PFSK-1 (cell line): Measurements from ENCODE around the gene NCOR1.

Source experiments
- FOXP2 ChIP-seq: optimal IDR thresholded peaks from 2 replicates; pipeline ENCODE3; 2011; ENCODE audit warnings: borderline replicate concordance, control low read depth, inconsistent platforms; ENCODE audit not compliant: insufficient read depth; ENCODE audit errors: extremely low read length, extremely low read depth
- POLR2AphosphoS5 ChIP-seq: IDR thresholded peaks from 2 replicates; pipeline ENCODE4 v1.6.1; 2012; ENCODE audit warnings: low read depth, mild to moderate bottlenecking, control low read depth, low read length, moderate library complexity
- REST ChIP-seq, 2 experiments: IDR thresholded peaks; 2 replicates each; pipeline versions ENCODE4 v1.6.1 to v1.8.0; 2011 to 2012; ENCODE audit warnings: low read depth in 2 of 2, low read length in 2 of 2, control low read depth in 1 of 2, inconsistent platforms in 1 of 2, mild to moderate bottlenecking in 1 of 2, moderate library complexity in 1 of 2; ENCODE audit not compliant: insufficient read depth in 1 of 2
- SIN3A ChIP-seq: IDR thresholded peaks from 2 replicates; pipeline ENCODE4 v1.6.1; 2012; ENCODE audit warnings: mild to moderate bottlenecking, low read length, moderate library complexity, borderline replicate concordance; ENCODE audit not compliant: insufficient read depth
- TAF1 ChIP-seq: IDR thresholded peaks from 2 replicates; pipeline ENCODE4 v1.6.1; 2012; ENCODE audit warnings: low read length, control low read depth, borderline replicate concordance; ENCODE audit not compliant: insufficient read depth

Gene NCOR1

GRCh38 chr17:16005636-16006035, 209.7 kb downstream of the NCOR1 start:
- TF ChIP-seq REST (IDR thresholded peaks at IDR 0.05; ENCODE audit: insufficient read depth in 1 of 2, low read depth in 2 of 2, low read length in 2 of 2) = no peak
- no peak for TF ChIP-seq POLR2AphosphoS5

- TF ChIP-seq TAF1 = no peak
- no peak for TF ChIP-seq REST (IDR thresholded peaks at IDR 0.05; ENCODE audit: insufficient read depth in 1 of 2, low read depth in 2 of 2, low read length in 2 of 2)
- no peak for TF ChIP-seq SIN3A
- no peak for TF ChIP-seq FOXP2
- no peak for TF ChIP-seq POLR2AphosphoS5
Measured at GRCh38 chr17:16003841-16004240, 211.5 kb downstream of the NCOR1 start.

- TF ChIP-seq POLR2AphosphoS5 (no peak), FOXP2 (no peak), TAF1 (no peak), SIN3A (no peak), REST (IDR thresholded peaks at IDR 0.05; ENCODE audit: insufficient read depth in 1 of 2, low read depth in 2 of 2, low read length in 2 of 2) (no peak)
Measured at GRCh38 chr17:16002708-16003260, 212.6 kb downstream of the NCOR1 start.

GRCh38 chr17:16001226-16001897, 214.0 kb downstream of the NCOR1 start:
- no peak for TF ChIP-seq REST (IDR thresholded peaks at IDR 0.05; ENCODE audit: insufficient read depth in 1 of 2, low read depth in 2 of 2, low read length in 2 of 2)
- no peak for TF ChIP-seq SIN3A
- no peak for TF ChIP-seq FOXP2
- TF ChIP-seq POLR2AphosphoS5 = no peak
- no peak for TF ChIP-seq TAF1
